Fibroblast of lung (primary cell): ENCODE results near the gene SYNE1. TPM values are rescaled to one million over a fixed set of nuclear protein-coding genes. Genes with fewer than 3 reads are reported as not detected.

Source experiments
- DNase-seq, 2 donors: peaks; one replicate each; pipeline versions ENCODE4 v3.0.0 to v3.0.0-alpha.2; 2010; ENCODE audit warnings: low read depth in 2 of 2
- H2AFZ ChIP-seq: 2 replicates; pipeline ENCODE4 v1.5.1; 2012; ENCODE audit warnings: low read length, control low read depth, inconsistent platforms
- H3K27ac ChIP-seq: 2 replicates; pipeline ENCODE4 v1.5.1; 2011; ENCODE audit warnings: low read length, control low read depth; ENCODE audit not compliant: insufficient read depth
- H3K27me3 ChIP-seq: 2 replicates; pipeline ENCODE4 v1.5.1; 2011; ENCODE audit warnings: mild to moderate bottlenecking, low read length; ENCODE audit not compliant: control insufficient read depth, insufficient read depth
- H3K36me3 ChIP-seq: 2 replicates; pipeline ENCODE4 v1.5.1; 2011; ENCODE audit warnings: low read length; ENCODE audit not compliant: control insufficient read depth, insufficient read depth
- H3K4me1 ChIP-seq: 2 replicates; pipeline ENCODE4 v1.5.1; 2011; ENCODE audit warnings: low read length; ENCODE audit not compliant: control insufficient read depth, insufficient read depth; ENCODE audit errors: extremely low read depth
- H3K4me2 ChIP-seq: 2 replicates; pipeline ENCODE4 v1.5.1; 2011; ENCODE audit warnings: low read length, control low read depth; ENCODE audit not compliant: insufficient read depth; ENCODE audit errors: extremely low read depth
- H3K4me3 ChIP-seq, 4 experiments: fragments of 200-600 bp in 1 of 4; sonication (generic) in 1 of 4; replicated peaks in 1 of 4; 2 replicates each; pipeline ENCODE4 v1.5.1; 2011 to 2016; ENCODE audit warnings: low read length in 4 of 4, low read depth in 3 of 4, mild to moderate bottlenecking in 3 of 4, control low read depth in 2 of 4, inconsistent platforms in 1 of 4, mixed read lengths in 1 of 4; ENCODE audit not compliant: insufficient read depth in 1 of 4; ENCODE audit errors: control extremely low read depth in 1 of 4
- H3K79me2 ChIP-seq: 2 replicates; pipeline ENCODE4 v1.5.1; 2012; ENCODE audit warnings: mild to moderate bottlenecking, low read length, inconsistent platforms; ENCODE audit not compliant: control insufficient read depth, insufficient read depth
- H3K9ac ChIP-seq: 2 replicates; pipeline ENCODE4 v1.5.1; 2011; ENCODE audit warnings: mild to moderate bottlenecking, low read length, control low read depth; ENCODE audit not compliant: insufficient read depth
- H3K9me3 ChIP-seq: 2 replicates; pipeline ENCODE4 v1.5.1; 2012; ENCODE audit warnings: low read depth, low read length; ENCODE audit not compliant: control insufficient read depth, insufficient read depth
- H4K20me1 ChIP-seq: 2 replicates; pipeline ENCODE4 v1.5.1; 2011; ENCODE audit warnings: low read length; ENCODE audit not compliant: control insufficient read depth, insufficient read depth; ENCODE audit errors: extremely low read depth
- EZH2 ChIP-seq: IDR thresholded peaks from 2 replicates; pipeline ENCODE4 v1.5.1; 2012; ENCODE audit warnings: low read length, control low read depth, mild to moderate bottlenecking; ENCODE audit errors: missing control alignments
- polyA plus RNA-seq, 2 donors: library from polyadenylated mRNA; depleted of rRNA in 1 of 2; stranded (reverse) in 1 of 2; unstranded in 1 of 2; fragments of >200 nt; gene quantifications; 2 replicates each; pipeline ENCODE4 v1.2.1, GENCODE V29; 2011 to 2012; ENCODE audit warnings: missing spikeins in 1 of 2
- total RNA-seq: library from RNA; depleted of rRNA; stranded (reverse); fragments of >200 nt; gene quantifications from 2 replicates; pipeline ENCODE4 v1.2.1, GENCODE V29; 2014
- TF ChIP-seq, protein P1 (sequence below), 2 donors: IDR thresholded peaks in 1 of 2; conservative IDR thresholded peaks in 1 of 2; 1 replicate in 1 of 2; 2 replicates in 1 of 2; pipeline ENCODE4 v1.5.1; 2011 to 2012; ENCODE audit warnings: low read length in 2 of 2, control low read depth in 1 of 2, inconsistent platforms in 1 of 2, low read depth in 1 of 2, mild to moderate bottlenecking in 1 of 2

The SYNE1 gene
- total and polyA plus RNA-seq, 2 donors (not counting 1 experiment from before 2014, with no cell fraction given), result 21.7 to 219 TPM

DNA sequence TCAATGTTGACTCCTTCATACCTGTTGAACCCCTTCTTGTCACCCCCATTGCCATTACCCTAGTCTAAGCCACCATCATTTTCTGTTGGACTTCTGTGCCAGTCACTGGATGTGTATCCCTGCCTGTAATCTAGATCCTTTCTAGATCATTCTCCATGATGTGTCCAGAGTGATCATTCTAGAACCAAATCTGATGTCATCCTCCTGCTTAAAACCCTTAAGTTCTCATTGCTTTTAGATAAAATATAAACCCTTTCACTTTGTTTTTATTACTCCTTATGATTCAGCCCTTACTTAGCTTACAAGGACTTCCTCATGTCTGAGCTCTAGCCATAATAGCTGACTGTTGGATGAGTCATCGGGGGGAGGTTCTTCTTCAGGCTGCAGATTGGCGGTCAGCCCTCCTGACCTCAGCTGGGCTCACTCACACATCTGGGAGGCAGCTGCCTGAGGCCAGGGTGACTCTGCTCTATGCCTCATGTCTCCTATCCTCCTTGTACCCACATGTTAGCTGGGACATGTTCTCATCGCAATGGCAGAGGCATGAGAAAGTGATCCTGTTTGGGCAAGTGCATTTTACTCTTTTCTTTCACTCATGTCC lies 542.1 kb downstream of the SYNE1 start:
- peaks cover 2% of the 10 kb centered on the region for H3K9me3 ChIP-seq
- H3K79me2 ChIP-seq, result no peaks in the 10 kb centered on the region
- TF ChIP-seq EZH2, result no peak
- TF ChIP-seq, protein P1, sequence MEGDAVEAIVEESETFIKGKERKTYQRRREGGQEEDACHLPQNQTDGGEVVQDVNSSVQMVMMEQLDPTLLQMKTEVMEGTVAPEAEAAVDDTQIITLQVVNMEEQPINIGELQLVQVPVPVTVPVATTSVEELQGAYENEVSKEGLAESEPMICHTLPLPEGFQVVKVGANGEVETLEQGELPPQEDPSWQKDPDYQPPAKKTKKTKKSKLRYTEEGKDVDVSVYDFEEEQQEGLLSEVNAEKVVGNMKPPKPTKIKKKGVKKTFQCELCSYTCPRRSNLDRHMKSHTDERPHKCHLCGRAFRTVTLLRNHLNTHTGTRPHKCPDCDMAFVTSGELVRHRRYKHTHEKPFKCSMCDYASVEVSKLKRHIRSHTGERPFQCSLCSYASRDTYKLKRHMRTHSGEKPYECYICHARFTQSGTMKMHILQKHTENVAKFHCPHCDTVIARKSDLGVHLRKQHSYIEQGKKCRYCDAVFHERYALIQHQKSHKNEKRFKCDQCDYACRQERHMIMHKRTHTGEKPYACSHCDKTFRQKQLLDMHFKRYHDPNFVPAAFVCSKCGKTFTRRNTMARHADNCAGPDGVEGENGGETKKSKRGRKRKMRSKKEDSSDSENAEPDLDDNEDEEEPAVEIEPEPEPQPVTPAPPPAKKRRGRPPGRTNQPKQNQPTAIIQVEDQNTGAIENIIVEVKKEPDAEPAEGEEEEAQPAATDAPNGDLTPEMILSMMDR (conservative IDR thresholded peaks at IDR 0.05 in 1 of 2, IDR thresholded peaks at IDR 0.05 in 1 of 2; ENCODE audit: low read depth in 1 of 2, low read length in 2 of 2), result no peak
- H3K4me2 ChIP-seq, result no peak overlapping the region
- no peak overlapping the region for H3K4me3 ChIP-seq
- no peaks in the 10 kb centered on the region for H3K27me3 ChIP-seq
- H2AFZ ChIP-seq, result no peak overlapping the region
- peaks cover 13% of the 10 kb centered on the region for H3K4me1 ChIP-seq
- H3K27ac ChIP-seq, result peak overlapping the region; percentile 76
- no peaks in the 10 kb centered on the region for H4K20me1 ChIP-seq
- no peaks in the 10 kb centered on the region for H3K36me3 ChIP-seq
- peak; percentile 99 to 100 for DNase-seq
- H3K9ac ChIP-seq, result no peak overlapping the region

DNA sequence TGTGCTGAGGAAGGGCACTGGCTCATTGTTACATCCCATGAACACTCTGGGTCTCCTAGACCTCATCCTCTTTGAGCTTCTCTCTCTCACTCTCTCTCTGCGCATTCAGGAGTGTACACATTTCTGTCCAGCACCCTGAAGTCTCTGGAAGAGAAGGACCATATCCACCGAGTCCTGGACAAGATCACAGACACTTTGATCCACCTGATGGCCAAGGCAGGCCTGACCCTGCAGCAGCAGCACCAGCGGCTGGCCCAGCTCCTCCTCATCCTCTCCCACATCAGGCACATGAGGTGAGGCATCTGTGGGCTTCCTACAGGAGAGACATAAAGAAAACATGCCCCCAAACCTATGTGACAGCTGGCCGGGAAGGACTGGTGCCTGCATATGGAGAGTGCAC lies 542.9 kb downstream of the SYNE1 start:
- no peak for TF ChIP-seq EZH2
- TF ChIP-seq, protein P1 (conservative IDR thresholded peaks at IDR 0.05 in 1 of 2, IDR thresholded peaks at IDR 0.05 in 1 of 2; ENCODE audit: low read depth in 1 of 2, low read length in 2 of 2), result no peak
- Histone ChIP-seq H3K4me3 (no peak overlapping the region), H3K27me3 (no peaks in the 10 kb centered on the region), H3K9ac (no peak overlapping the region), H4K20me1 (no peaks in the 10 kb centered on the region), H2AFZ (no peak overlapping the region), H3K36me3 (no peaks in the 10 kb centered on the region), H3K27ac (no peak overlapping the region), H3K79me2 (no peaks in the 10 kb centered on the region), H3K9me3 (peaks cover 2% of the 10 kb centered on the region), H3K4me2 (no peak overlapping the region), H3K4me1 (peaks cover 9% of the 10 kb centered on the region)
- no peak for DNase-seq

DNA sequence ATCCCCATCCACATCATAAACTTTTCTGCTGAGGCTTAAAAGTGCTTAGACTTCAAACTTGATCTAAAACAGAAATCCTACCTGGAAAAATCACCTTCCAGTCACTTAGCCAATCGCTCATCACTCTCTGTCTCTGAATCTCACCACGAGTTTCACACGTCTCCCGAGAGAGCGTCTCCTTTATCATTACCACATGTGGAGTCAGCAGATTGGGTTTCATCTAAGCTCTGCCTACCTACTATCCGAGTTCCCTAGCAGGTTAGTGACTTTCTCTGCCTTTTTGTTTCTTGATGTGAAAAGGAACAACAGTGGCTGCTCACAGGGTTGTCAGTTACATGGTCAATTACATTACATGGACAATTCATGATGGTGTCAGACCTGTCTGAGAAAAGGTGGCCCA lies 543.5 kb downstream of the SYNE1 start:
- Histone ChIP-seq H3K79me2 (no peaks in the 10 kb centered on the region), H3K27ac (no peak overlapping the region), H3K4me3 (no peak overlapping the region), H3K36me3 (no peaks in the 10 kb centered on the region), H3K9ac (no peak overlapping the region), H4K20me1 (no peaks in the 10 kb centered on the region), H3K4me2 (no peak overlapping the region), H3K9me3 (peaks cover 2% of the 10 kb centered on the region), H2AFZ (no peak overlapping the region), H3K4me1 (peaks cover 9% of the 10 kb centered on the region), H3K27me3 (no peaks in the 10 kb centered on the region)
- TF ChIP-seq EZH2, result no peak
- TF ChIP-seq, protein P1 (conservative IDR thresholded peaks at IDR 0.05 in 1 of 2, IDR thresholded peaks at IDR 0.05 in 1 of 2; ENCODE audit: low read depth in 1 of 2, low read length in 2 of 2), result no peak
- no peak for DNase-seq
